Peyer's patch (tissue), 4 donors: ENCODE measurements around the gene ALX3.

Experiments
- CTCF ChIP-seq, 6 experiments: fragments of 450-650 bp in 4 of 6; fragments of 200-600 bp in 2 of 6; sonication (generic) in 1 of 6; IDR thresholded peaks; one replicate each; pipeline ENCODE4 v1.5.1; 2017 to 2019; ENCODE audit warnings: antibody characterized with exemption in 6 of 6, mild to moderate bottlenecking in 3 of 6, moderate library complexity in 1 of 6
- POLR2A ChIP-seq, 2 donors: fragments of 450-650 bp; IDR thresholded peaks; one replicate each; pipeline ENCODE4 v1.5.1; 2017; ENCODE audit warnings: antibody characterized with exemption in 2 of 2, mild to moderate bottlenecking in 2 of 2, moderate library complexity in 2 of 2

- TF ChIP-seq POLR2A (IDR thresholded peaks at IDR 0.05), result no peak
- TF ChIP-seq CTCF (IDR thresholded peaks at IDR 0.05), result no peak
Measured at GRCh38 chr1:110086961-110087360, 16.5 kb upstream of the ALX3 start.
